H9 (cell line): ENCODE results near the gene ITPKB. TPM values are rescaled to one million over a fixed set of nuclear protein-coding genes. Genes with fewer than 3 reads are reported as not detected.

ENCODE experiments used
- DNase-seq: peaks from one replicate; pipeline ENCODE4 v3.0.0-alpha.2; 2017
- H2AFZ ChIP-seq: one replicate; pipeline ENCODE4 v1.6.1; 2013; ENCODE audit warnings: mild to moderate bottlenecking, low read length, control low read depth, moderate library complexity
- H2AK5ac ChIP-seq: 2 replicates; pipeline ENCODE4 v1.6.1; 2013; ENCODE audit warnings: low read length, control low read depth, mixed read lengths; ENCODE audit not compliant: insufficient read length
- H2BK120ac ChIP-seq: one replicate; pipeline ENCODE4 v1.6.1; 2013; ENCODE audit warnings: low read depth, mild to moderate bottlenecking, low read length, control low read depth, inconsistent platforms; ENCODE audit not compliant: poor library complexity, severe bottlenecking
- H2BK12ac ChIP-seq: 2 replicates; pipeline ENCODE4 v1.6.1; 2013; ENCODE audit warnings: low read length, control low read depth, mixed read lengths, low read depth; ENCODE audit not compliant: insufficient read length
- H2BK15ac ChIP-seq: 2 replicates; pipeline ENCODE4 v1.6.1; 2013; ENCODE audit warnings: low read depth, low read length, control low read depth
- H2BK20ac ChIP-seq: one replicate; pipeline ENCODE4 v1.6.1; 2013; ENCODE audit warnings: low read depth, mild to moderate bottlenecking, low read length, control low read depth, inconsistent platforms; ENCODE audit not compliant: poor library complexity, severe bottlenecking
- H2BK5ac ChIP-seq: 2 replicates; pipeline ENCODE4 v1.6.1; 2013; ENCODE audit warnings: low read length, control low read depth, mixed read lengths; ENCODE audit not compliant: insufficient read length
- H3K14ac ChIP-seq: 2 replicates; pipeline ENCODE4 v1.6.1; 2013; ENCODE audit warnings: low read length, control low read depth; ENCODE audit not compliant: insufficient read depth
- H3K18ac ChIP-seq: 2 replicates; pipeline ENCODE4 v1.6.1; 2013; ENCODE audit warnings: low read depth, mild to moderate bottlenecking, mixed read lengths, low read length, control low read depth; ENCODE audit not compliant: insufficient read length
- H3K23ac ChIP-seq: 2 replicates; pipeline ENCODE4 v1.6.1; 2013; ENCODE audit warnings: low read length, control low read depth, mixed read lengths, low read depth; ENCODE audit not compliant: insufficient read length
- H3K23me2 ChIP-seq: 2 replicates; pipeline ENCODE4 v1.6.1; 2013; ENCODE audit warnings: low read depth, mild to moderate bottlenecking, mixed read lengths, low read length, control low read depth; ENCODE audit not compliant: insufficient read length, poor library complexity, severe bottlenecking
- H3K27ac ChIP-seq: 2 replicates; pipeline ENCODE4 v1.5.1; 2013; ENCODE audit warnings: low read length, control low read depth, mixed read lengths, low read depth; ENCODE audit not compliant: insufficient read length
- H3K27me3 ChIP-seq: 2 replicates; pipeline ENCODE4 v1.6.1; 2013; ENCODE audit warnings: low read length, control low read depth, inconsistent platforms; ENCODE audit not compliant: insufficient read depth
- H3K4ac ChIP-seq: 2 replicates; pipeline ENCODE4 v1.6.1; 2013; ENCODE audit warnings: low read depth, mild to moderate bottlenecking, control low read depth, inconsistent platforms, low read length, moderate library complexity
- H3K4me1 ChIP-seq: 2 replicates; pipeline ENCODE4 v1.6.1; 2013; ENCODE audit warnings: low read length, control low read depth, inconsistent platforms; ENCODE audit not compliant: insufficient read depth
- H3K4me2 ChIP-seq: 2 replicates; pipeline ENCODE4 v1.6.1; 2013; ENCODE audit warnings: low read length, control low read depth, mixed read lengths; ENCODE audit not compliant: insufficient read length, insufficient read depth
- H3K56ac ChIP-seq: 2 replicates; pipeline ENCODE4 v1.6.1; 2013; ENCODE audit warnings: low read depth, mild to moderate bottlenecking, mixed read lengths, low read length, control low read depth; ENCODE audit not compliant: insufficient read length
- H3K79me1 ChIP-seq: 2 replicates; pipeline ENCODE4 v1.6.1; 2013; ENCODE audit warnings: low read depth, mild to moderate bottlenecking, moderate library complexity, low read length, control low read depth, inconsistent platforms; ENCODE audit not compliant: insufficient read depth, poor library complexity, severe bottlenecking
- H3K79me2 ChIP-seq: 2 replicates; pipeline ENCODE4 v1.6.1; 2013; ENCODE audit warnings: low read length, control low read depth, inconsistent platforms; ENCODE audit not compliant: insufficient read depth
- H3K9ac ChIP-seq: 2 replicates; pipeline ENCODE4 v1.6.1; 2013; ENCODE audit warnings: low read length, control low read depth, mixed read lengths; ENCODE audit not compliant: insufficient read length; ENCODE audit errors: extremely low read depth
- H3K9me3 ChIP-seq: one replicate; pipeline ENCODE4 v1.6.1; 2013; ENCODE audit warnings: low read depth, low read length, inconsistent platforms; ENCODE audit not compliant: control insufficient read depth
- H3T11ph ChIP-seq: one replicate; pipeline ENCODE4 v1.6.1; 2013; ENCODE audit warnings: mild to moderate bottlenecking, low read length, control low read depth, inconsistent platforms
- H4K20me1 ChIP-seq: one replicate; pipeline ENCODE4 v1.6.1; 2013; ENCODE audit not compliant: control insufficient read depth, insufficient read length, insufficient read depth
- H4K5ac ChIP-seq: 2 replicates; pipeline ENCODE4 v1.6.1; 2013; ENCODE audit warnings: low read depth, mild to moderate bottlenecking, mixed read lengths, low read length, control low read depth; ENCODE audit not compliant: insufficient read length
- H4K8ac ChIP-seq: replicated peaks from 2 replicates; pipeline ENCODE4 v1.6.1; 2013; ENCODE audit warnings: low read length, control low read depth, mixed read lengths, low read depth; ENCODE audit not compliant: insufficient read length
- H4K91ac ChIP-seq: 2 replicates; pipeline ENCODE4 v1.6.1; 2013; ENCODE audit warnings: low read depth, mild to moderate bottlenecking, moderate library complexity, mixed read lengths, low read length, control low read depth; ENCODE audit not compliant: insufficient read length
- H3K27ac Mint-ChIP-seq, 3 experiments: 2 replicates in 2 of 3; 3 replicates in 1 of 3; pipeline ENCODE4 v1.8.0; 2020 to 2021; ENCODE audit warnings: mixed read lengths in 3 of 3, mild to moderate bottlenecking in 1 of 3, moderate library complexity in 1 of 3
- H3K27me3 Mint-ChIP-seq: 2 replicates; pipeline ENCODE4 v1.8.0; 2021; ENCODE audit warnings: low read depth, mild to moderate bottlenecking, moderate library complexity, mixed read lengths
- H3K36me3 Mint-ChIP-seq, 3 experiments: 2 replicates in 2 of 3; 3 replicates in 1 of 3; pipeline ENCODE4 v1.8.0; 2020 to 2021; ENCODE audit warnings: low read depth in 3 of 3, mixed read lengths in 3 of 3; ENCODE audit not compliant: insufficient read depth in 1 of 3
- H3K4me1 Mint-ChIP-seq, 2 experiments: 2 replicates each; pipeline ENCODE4 v1.8.0; 2020; ENCODE audit warnings: mixed read lengths in 2 of 2
- H3K4me3 Mint-ChIP-seq, 2 experiments: 2 replicates in 1 of 2; 3 replicates in 1 of 2; pipeline ENCODE4 v1.8.0; 2020 to 2021; ENCODE audit warnings: mild to moderate bottlenecking in 2 of 2, mixed read lengths in 2 of 2, moderate library complexity in 1 of 2
- H3K9me3 Mint-ChIP-seq, 2 experiments: 2 replicates in 1 of 2; 3 replicates in 1 of 2; pipeline ENCODE4 v1.8.0; 2020; ENCODE audit warnings: mild to moderate bottlenecking in 2 of 2, mixed read lengths in 2 of 2, moderate library complexity in 1 of 2
- CTCF ChIP-seq: fragments of 200-600 bp; sonication (generic); conservative IDR thresholded peaks from 3 replicates; pipeline ENCODE4 v1.8.0; 2021; ENCODE audit warnings: antibody characterized with exemption, mild to moderate bottlenecking
- WGBS: extraction: QIAGEN DNeasy Blood & Tissue Kit; methylation state at CpG from one replicate; pipeline ENCODE4 v1.1.7; 2013; ENCODE audit warnings: missing lambda C conversion rate, low lambda C conversion rate, mixed read lengths; ENCODE audit not compliant: insufficient read length; ENCODE audit errors: extremely low coverage; 5-methylcytosine and 5-hydroxymethylcytosine counted together
- total RNA-seq: library from RNA; stranded (reverse); gene quantifications from 2 replicates; pipeline ENCODE4 v1.2.1, GENCODE V29; 2021

The ITPKB gene
- total RNA-seq, 1 experiment from 2014 or later, result 3.8 TPM

DNA sequence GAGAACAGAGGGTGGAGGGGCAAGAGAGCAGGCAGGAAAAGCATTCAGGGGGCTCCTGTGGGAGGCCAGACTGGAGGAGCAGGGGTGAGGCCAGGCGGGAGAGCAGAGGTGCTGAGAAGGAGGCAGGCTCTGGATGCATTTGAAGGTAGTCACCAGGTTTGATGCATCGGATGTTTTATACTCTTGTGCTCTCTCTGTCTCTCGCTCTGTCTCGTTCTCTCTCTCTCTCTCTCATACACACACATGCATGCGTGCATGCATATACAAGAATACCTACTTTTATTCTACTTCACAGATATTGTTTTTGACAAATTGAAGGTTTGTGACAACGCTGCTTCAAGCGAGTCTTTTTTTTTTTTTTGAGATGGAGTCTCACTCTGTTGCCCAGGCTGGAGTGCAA is 15.0 kb upstream of the ITPKB start:
- WGBS, result no CpG with 5 or more reads among the region's 7 CpGs

More for the DNA sequence above, 15.0 kb upstream of the ITPKB start:
- no peak overlapping the region for H2AK5ac ChIP-seq
- no peak overlapping the region for H3K23ac ChIP-seq
- no peak overlapping the region for H2BK20ac ChIP-seq
- H2BK5ac ChIP-seq, result no peak overlapping the region
- no peak overlapping the region for H3K56ac ChIP-seq
- H3K36me3 Mint-ChIP-seq, result no peaks in the 10 kb centered on the region
- H2BK12ac ChIP-seq, result no peak overlapping the region
- H3K14ac ChIP-seq, result no peak overlapping the region
- H3K27me3 ChIP-seq, result no peaks in the 10 kb centered on the region; the same call in 1 of the 2 replicates
- H3K4me1 ChIP-seq, result no peaks in the 10 kb centered on the region
- H3K4me1 Mint-ChIP-seq, result peaks cover 0 to 7% of the 10 kb centered on the region in 2 experiments; a peak in 3 of 4 replicates
- no peak overlapping the region for H2AFZ ChIP-seq
- no peak overlapping the region for H3K18ac ChIP-seq
- H3K27ac ChIP-seq, result no peak overlapping the region
- H3K4me2 ChIP-seq, result no peak overlapping the region
- no peak overlapping the region for H4K8ac ChIP-seq
- H3K9ac ChIP-seq, result no peak overlapping the region
- no peaks in the 10 kb centered on the region for H3K9me3 Mint-ChIP-seq
- no peaks in the 10 kb centered on the region for H4K20me1 ChIP-seq
- no peaks in the 10 kb centered on the region for H3K9me3 ChIP-seq
- no peak overlapping the region for H4K91ac ChIP-seq
- H2BK15ac ChIP-seq, result no peak overlapping the region
- H3K27ac Mint-ChIP-seq, result no peak overlapping the region
- peaks cover 22% of the 10 kb centered on the region for H3K27me3 Mint-ChIP-seq
- DNase-seq, result no peak
- H3T11ph ChIP-seq, result no peak overlapping the region
- H4K5ac ChIP-seq, result no peak overlapping the region
- H3K4ac ChIP-seq, result no peak overlapping the region
- H3K4me3 Mint-ChIP-seq, result no peak overlapping the region
- no peaks in the 10 kb centered on the region for H3K79me1 ChIP-seq
- no peaks in the 10 kb centered on the region for H3K79me2 ChIP-seq
- H2BK120ac ChIP-seq, result no peak overlapping the region
- no peak for TF ChIP-seq CTCF
- no peaks in the 10 kb centered on the region for H3K23me2 ChIP-seq
